SK-N-MC (cell line): Measurements from ENCODE around the gene HOXB9.

Experiments
- EZH2 ChIP-seq: fragments of 200-600 bp; sonication (generic); IDR thresholded peaks from one replicate; pipeline ENCODE4 v1.6.1; 2017; ENCODE audit warnings: antibody characterized with exemption
- POLR2AphosphoS5 ChIP-seq: IDR thresholded peaks from 2 replicates; pipeline ENCODE4 v1.6.1; 2012; ENCODE audit warnings: mild to moderate bottlenecking, low read depth, low read length, borderline replicate concordance

DNA sequence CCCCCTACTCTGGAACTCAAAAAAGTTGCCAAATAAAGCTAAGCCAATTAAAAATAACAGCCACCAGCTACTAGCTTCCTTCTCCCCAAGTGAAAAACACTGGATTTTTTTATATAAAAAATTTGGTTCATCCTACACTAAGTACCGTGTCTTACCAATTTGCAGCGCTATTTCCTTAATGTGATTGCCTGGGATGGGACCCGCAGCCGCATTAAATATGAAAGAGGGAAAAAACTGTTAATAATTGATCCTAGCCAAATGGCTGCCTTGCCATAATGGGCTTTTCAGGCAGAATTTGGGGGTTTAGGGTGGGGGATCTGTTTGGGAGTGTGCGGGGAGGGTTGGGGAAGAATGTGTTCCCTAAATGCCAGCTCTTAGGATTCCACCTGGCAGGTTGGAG is 2.0 kb downstream of the HOXB9 start:
- TF ChIP-seq EZH2 (no peak), POLR2AphosphoS5 (no peak)
